Stimulated activated CD4-positive, alpha-beta T cell treated with anti-CD3 and anti-CD28 coated beads, Interleukin-1b, Interleukin-23, amount 100 ng/mL, for 24 hours (primary cell): ENCODE measurements around the gene SLC35E1.

ENCODE experiments used
- DNase-seq, 4 experiments: peaks; one replicate each; pipeline ENCODE4 v3.0.0-alpha.2; 2020; ENCODE audit warnings: low read depth in 4 of 4, low spot score in 1 of 4

The SLC35E1 gene

GRCh38 chr19:16572332-16573211 is at the start of gene SLC35E1:
TSS of gene SLC35E1 (minus strand) at chr19:16572415. CDS start at chr19:16572364, 51 bp downstream.
- peak; percentile 67 to 88 (median 84) for DNase-seq

GRCh38 chr19:16621165-16621800 is 49.1 kb upstream of the SLC35E1 start:
- no peak for DNase-seq

- DNase-seq: no peak
Observed at GRCh38 chr19:16620584-16620983, 48.4 kb upstream of the SLC35E1 start.

- DNase-seq: no peak
Observed at GRCh38 chr19:16620018-16620417, 47.8 kb upstream of the SLC35E1 start.

GRCh38 chr19:16619457-16619856 is 47.2 kb upstream of the SLC35E1 start:
- no peak for DNase-seq

- DNase-seq: no peak
Observed at GRCh38 chr19:16618248-16618647, 46.0 kb upstream of the SLC35E1 start.

GRCh38 chr19:16615808-16616207 is 43.6 kb upstream of the SLC35E1 start:
- no peak for DNase-seq

GRCh38 chr19:16614941-16615340 is 42.7 kb upstream of the SLC35E1 start:
- no peak for DNase-seq

GRCh38 chr19:16613841-16614240 is 41.6 kb upstream of the SLC35E1 start:
- no peak for DNase-seq

GRCh38 chr19:16612636-16613035 is 40.4 kb upstream of the SLC35E1 start:
- DNase-seq: no peak

GRCh38 chr19:16611121-16611520 is 38.9 kb upstream of the SLC35E1 start:
- DNase-seq: no peak

- DNase-seq: no peak
Observed at GRCh38 chr19:16609511-16610200, 37.4 kb upstream of the SLC35E1 start.

- no peak for DNase-seq
Observed at GRCh38 chr19:16608290-16608739, 36.1 kb upstream of the SLC35E1 start.

- no peak for DNase-seq
Observed at GRCh38 chr19:16607819-16608218, 35.6 kb upstream of the SLC35E1 start.

- DNase-seq: no peak
Observed at GRCh38 chr19:16605553-16605994, 33.4 kb upstream of the SLC35E1 start.

GRCh38 chr19:16605115-16605514 is 32.9 kb upstream of the SLC35E1 start:
- DNase-seq: no peak

GRCh38 chr19:16604615-16605014 is 32.4 kb upstream of the SLC35E1 start:
- no peak for DNase-seq

GRCh38 chr19:16603090-16603489 is 30.9 kb upstream of the SLC35E1 start:
- DNase-seq: no peak

GRCh38 chr19:16601378-16602052 is 29.3 kb upstream of the SLC35E1 start:
- DNase-seq: no peak

GRCh38 chr19:16600824-16601223 is 28.6 kb upstream of the SLC35E1 start:
- DNase-seq: no peak
